Measurements from ENCODE around the gene NMT2.

DNA sequence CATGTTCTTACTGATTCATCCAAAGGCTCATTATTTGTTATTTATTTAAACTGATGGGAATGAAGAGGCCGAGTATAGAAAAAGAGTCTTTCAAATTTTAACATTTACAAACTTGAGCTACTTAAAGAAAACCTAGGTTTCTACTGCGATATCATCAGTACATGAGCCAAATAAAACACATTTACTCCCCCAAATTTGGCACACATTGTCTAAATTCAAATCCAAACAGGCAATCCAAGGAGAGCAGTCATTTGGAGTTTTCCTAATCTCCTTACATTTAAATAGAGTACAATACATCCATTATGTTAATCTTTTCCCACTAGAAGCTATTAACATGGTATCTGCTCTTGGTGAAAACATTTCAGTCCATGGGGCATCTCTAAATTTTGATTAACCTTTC, 2.2 kb downstream of the NMT2 start:
- TF ChIP-seq POLR2A (IDR thresholded peaks at IDR 0.05; ENCODE audit: low read length): no peak
- no peak for TF ChIP-seq EP300 (IDR thresholded peaks at IDR 0.05)
- no peak for TF ChIP-seq ESRRA (IDR thresholded peaks at IDR 0.05; ENCODE audit: borderline replicate concordance, low read length)
- TF ChIP-seq, protein P1, sequence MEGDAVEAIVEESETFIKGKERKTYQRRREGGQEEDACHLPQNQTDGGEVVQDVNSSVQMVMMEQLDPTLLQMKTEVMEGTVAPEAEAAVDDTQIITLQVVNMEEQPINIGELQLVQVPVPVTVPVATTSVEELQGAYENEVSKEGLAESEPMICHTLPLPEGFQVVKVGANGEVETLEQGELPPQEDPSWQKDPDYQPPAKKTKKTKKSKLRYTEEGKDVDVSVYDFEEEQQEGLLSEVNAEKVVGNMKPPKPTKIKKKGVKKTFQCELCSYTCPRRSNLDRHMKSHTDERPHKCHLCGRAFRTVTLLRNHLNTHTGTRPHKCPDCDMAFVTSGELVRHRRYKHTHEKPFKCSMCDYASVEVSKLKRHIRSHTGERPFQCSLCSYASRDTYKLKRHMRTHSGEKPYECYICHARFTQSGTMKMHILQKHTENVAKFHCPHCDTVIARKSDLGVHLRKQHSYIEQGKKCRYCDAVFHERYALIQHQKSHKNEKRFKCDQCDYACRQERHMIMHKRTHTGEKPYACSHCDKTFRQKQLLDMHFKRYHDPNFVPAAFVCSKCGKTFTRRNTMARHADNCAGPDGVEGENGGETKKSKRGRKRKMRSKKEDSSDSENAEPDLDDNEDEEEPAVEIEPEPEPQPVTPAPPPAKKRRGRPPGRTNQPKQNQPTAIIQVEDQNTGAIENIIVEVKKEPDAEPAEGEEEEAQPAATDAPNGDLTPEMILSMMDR (IDR thresholded peaks at IDR 0.05): no peak
- no peak for TF ChIP-seq HDAC2 (IDR thresholded peaks at IDR 0.05)
- no peak for TF ChIP-seq MAFK (IDR thresholded peaks at IDR 0.05; ENCODE audit: partially characterized antibody)
- TF ChIP-seq RAD21 (conservative IDR thresholded peaks at IDR 0.05 in 1 of 2, IDR thresholded peaks at IDR 0.05 in 1 of 2): no peak
